ENCODE results near the gene ZNF827.
A peak's percentile ranks its signal among the peaks of the same experiment; 100 is the strongest.

Gene ZNF827

DNA sequence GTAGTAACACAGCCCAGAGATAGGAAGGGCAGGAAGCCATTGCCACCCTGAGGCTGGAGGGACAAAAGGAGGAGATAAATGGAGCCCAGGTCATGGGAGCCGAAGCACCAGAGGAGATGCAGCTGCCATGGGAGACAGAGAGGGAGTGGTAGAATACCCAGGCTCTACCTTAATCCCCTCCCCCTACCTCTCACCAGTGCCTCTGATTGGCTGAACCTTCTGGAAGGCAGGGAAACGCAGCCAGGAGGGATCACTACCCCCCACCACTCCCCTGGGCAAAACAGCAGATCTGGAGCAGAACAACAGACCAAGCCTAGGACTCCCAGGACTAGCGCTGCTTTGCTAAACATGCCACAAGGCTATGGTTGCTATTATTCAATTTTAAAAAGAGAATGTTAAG is 114.2 kb downstream of the ZNF827 start:
- no peak for DNase-seq

DNA sequence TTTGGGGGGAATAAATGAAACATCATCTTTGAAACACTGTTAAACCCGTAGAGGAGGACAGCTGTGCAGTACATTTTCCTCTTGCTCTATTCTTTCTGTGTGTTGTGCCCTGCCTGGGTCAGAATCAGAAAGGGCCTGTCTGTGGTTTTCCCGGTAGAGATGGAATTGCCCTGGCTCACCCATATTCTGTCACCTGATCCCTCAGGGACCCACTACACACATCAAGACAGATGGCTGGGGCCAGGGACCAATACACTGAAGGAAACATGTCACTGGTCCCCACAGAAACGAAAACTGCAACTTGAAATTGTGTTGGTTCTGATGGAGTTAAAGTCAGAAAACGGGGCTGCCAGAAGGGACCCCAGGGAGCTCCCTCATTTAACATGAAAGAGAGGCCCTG is 114.9 kb downstream of the ZNF827 start:
- no peak for DNase-seq

DNA sequence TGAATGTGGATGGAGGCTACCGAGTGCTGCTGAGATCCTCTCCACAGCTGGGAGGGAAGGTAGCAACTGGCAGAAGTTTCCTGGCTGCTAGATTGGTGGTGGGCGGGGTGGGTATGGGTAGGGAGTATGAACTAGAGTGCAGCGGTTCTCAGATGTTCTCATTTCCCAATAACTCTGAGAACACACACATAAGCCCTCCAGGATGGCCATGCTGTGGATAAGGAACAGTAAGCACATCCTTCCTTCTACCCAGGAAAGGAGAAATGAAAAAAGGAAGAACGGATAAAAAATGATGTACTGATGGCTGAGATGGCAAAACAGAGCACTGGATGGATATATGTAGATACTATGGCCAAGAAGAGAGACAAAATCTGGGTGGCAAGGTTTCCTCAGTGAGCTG is 116.0 kb downstream of the ZNF827 start:
- DNase-seq = no peak

DNA sequence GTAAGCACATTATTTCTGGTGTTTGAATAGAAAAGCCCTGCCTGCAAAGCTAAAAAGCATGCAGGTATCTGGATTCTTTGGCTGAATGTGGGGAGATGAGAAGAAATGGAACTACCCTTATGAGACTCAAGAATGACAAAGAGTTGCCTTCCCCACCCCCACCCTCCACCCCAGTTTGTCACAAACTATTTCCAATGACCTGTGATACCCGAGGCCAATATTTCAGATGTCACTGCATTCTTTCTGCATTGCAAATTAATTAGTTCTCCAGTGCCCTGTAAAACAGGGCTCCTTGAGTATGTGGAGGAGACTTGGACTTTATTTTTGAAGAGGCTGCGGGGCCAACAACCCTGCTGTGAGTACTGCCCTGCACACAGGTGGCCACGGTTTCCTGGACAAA is 116.4 kb downstream of the ZNF827 start:
- DNase-seq = no peak

- DNase-seq = no peak
Observed at GRCh38 chr4:145821766-145822165, 116.9 kb downstream of the ZNF827 start.

DNA sequence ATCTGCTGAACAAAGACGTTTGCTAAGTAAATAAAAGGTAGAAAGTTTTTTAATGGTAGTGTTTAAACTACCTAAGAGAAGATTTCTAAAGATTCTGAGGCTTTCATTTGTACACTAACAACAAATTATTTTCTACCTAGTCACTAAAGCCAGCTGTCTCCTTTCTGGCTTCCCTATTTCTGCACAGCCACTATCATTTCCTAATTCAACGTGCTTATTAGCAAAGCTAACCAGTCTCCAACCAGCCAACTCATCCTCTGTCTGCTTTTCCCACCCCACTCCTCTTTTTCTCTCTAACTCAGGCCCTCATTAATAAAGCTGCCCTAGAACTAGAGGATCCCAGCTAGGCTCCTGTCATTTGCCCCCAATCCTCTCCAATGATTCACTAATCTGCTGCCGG is 118.2 kb downstream of the ZNF827 start:
- DNase-seq = no peak

DNA sequence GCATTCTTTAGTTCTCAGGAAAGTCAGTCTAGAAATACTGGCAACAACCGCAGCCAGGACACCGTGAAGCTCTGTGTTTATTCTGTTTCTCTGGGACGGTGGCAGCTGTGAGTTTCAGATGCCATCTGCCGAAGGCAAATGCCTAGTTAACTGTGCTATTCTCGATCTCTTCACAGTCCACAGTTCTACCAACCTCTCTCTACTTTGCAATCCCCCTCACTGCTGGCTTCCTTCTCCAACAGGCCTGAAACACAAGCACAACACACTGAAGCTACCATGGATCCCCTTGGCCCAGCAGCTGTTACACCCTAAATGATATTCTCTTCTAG is 118.8 kb downstream of the ZNF827 start:
- peak; percentile 92 for DNase-seq

- DNase-seq = no peak
Observed at GRCh38 chr4:145819101-145819852, 119.3 kb downstream of the ZNF827 start.

- no peak for DNase-seq
Observed at GRCh38 chr4:145818011-145818410, 120.6 kb downstream of the ZNF827 start.

- DNase-seq = no peak
Observed at GRCh38 chr4:145816091-145816490, 122.5 kb downstream of the ZNF827 start.

DNA sequence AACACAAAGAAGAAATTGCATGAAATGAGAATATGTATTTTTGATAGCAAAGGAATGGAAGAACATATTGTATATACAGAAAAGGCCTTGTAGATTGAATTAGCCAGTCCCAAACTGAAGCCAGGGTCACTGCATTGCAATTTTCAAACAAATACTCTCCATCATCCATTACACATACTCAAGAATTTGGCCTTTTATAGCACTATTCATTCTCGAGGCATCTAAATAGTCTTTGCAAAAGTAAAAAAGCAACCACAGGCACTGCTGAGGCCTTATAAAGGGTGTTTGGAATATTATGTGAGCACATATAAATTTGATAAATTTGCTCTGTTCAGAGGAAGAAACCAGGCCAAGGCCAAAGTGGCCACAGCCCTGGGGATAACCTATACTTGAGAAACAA is 123.0 kb downstream of the ZNF827 start:
- no peak for DNase-seq

DNA sequence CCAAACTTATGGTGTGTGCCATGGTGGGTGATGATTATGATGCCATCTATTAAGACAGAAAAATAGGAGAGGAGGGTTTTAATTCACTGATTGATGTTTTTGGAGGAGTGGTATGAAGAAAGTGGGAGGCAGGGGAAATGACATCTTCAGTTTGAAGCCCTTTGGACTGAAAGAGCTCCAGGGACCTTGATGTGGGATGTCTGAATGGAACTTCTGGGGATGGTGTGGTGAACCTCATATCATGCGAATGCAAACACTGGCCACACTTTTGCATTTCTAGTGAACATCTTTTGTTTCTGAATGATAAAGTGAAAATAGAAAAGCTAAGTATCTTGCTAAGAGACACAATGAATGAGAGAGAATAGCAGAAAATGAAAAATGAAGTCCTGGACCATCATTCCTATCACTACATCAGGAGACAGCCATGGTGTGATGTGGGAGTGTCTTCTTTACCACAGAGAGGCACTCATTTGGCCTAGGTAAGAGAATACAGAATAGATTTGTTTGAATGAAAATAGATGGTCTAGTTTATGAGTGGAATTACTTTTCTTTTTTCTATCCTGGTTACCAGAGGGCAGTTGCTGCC is 123.5 kb downstream of the ZNF827 start:
- DNase-seq = no peak

GRCh38 chr4:145814246-145814645 is 124.4 kb downstream of the ZNF827 start:
- DNase-seq = no peak

DNA sequence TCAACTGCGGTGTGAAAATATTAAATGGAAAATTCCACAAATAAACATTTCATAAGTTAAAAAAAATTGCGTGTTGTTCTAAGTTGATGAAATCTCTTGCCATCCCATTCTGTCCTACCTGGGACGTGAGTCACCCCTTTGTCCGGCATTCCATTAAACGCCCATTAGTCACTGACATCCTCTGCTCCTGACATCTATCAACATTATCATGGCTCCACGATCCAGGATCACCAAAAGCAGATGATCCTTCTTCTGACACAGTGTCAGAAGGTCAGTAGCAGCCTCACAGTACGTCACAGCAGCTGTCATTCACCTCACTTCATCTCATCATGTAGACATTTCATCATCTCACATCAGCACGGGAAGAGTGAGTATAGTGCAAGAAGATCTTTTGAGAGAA is 125.7 kb downstream of the ZNF827 start:
- no peak for DNase-seq

DNA sequence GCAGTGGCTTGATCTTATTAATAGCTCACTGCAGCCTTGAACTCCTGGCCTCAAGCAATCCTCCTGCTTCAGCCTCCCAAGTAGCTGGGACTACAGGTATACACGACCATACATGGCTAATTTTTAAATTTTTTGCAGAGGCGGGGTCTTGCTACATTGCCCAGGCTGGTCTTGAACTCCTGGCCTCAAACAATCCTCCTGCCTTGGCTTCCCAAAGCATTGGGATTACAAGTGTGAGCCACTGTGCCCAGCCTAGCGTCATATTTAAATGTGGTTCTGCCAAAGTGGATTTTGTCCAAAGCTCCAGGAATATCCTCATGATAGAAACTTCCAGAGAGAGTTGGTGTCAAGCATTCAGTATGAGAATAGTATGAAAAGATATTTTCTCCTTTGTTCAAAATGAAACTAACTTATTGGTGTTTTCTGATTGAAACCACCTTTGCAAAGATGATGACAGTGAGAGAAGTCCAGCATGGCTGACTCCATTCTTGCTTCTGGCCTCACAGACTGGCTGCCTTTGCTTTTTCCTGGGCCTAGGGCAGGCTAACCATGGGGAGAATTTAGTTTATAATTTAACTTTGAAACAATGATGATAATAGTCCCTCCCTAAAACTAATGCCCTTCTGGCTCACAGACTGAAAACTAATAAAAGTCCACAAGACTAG is 129.6 kb downstream of the ZNF827 start:
- no peak for DNase-seq

DNA sequence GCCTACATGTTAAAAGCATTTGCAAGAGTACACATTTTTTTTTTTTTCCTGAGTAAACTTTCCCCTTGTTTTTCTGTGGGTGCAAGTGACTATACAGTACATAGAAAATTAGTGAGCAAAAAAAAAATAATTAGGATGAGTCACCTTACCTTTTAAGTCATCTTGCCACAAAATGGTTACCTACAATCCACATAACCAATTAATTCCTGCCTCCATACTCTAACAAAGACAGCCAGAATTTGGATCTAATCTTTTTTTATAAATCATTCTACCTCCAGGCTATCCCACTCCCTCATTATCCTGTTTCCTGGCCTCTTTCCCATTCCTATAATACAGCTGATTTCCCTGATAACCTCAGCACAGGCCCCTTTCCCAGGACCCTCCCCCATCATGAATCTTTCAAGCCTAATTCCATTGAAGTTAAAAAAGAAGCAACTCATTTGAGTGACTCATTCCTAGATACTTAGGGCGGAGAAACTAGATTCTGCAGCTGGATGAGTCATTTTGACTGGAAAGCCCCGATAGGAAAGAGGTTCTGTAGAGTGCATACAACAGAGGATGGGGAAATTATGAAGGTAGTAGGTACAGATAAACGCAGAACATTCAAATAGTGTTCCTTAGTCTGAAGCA is 130.5 kb downstream of the ZNF827 start:
- no peak for DNase-seq

GRCh38 chr4:145805490-145805889 is 133.1 kb downstream of the ZNF827 start:
- DNase-seq = no peak

- no peak for DNase-seq
Observed at GRCh38 chr4:145804116-145804515, 134.5 kb downstream of the ZNF827 start.

- no peak for DNase-seq
Observed at GRCh38 chr4:145799223-145799622, 139.4 kb downstream of the ZNF827 start.

DNA sequence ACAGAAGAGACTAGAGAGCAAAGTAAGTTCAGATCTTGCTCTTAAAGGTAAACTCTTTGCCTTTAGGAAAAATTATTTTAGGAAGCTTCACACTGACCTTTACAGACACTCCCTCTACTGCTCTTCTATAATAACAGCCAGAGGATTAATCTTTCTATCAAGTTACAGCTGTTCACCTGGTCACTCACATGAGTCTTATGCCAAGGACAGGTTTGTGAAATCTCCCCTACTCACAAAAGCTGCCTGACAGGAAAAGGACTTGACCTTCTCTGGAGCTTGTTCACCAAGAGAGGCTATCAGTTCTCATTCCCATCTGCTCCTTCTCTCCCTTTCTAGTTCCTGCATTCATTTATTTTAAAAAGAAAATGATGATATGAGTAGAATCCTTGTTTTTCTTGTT is 141.3 kb downstream of the ZNF827 start:
- DNase-seq = no peak

- DNase-seq = no peak
Observed at GRCh38 chr4:145796346-145796745, 142.3 kb downstream of the ZNF827 start.

DNA sequence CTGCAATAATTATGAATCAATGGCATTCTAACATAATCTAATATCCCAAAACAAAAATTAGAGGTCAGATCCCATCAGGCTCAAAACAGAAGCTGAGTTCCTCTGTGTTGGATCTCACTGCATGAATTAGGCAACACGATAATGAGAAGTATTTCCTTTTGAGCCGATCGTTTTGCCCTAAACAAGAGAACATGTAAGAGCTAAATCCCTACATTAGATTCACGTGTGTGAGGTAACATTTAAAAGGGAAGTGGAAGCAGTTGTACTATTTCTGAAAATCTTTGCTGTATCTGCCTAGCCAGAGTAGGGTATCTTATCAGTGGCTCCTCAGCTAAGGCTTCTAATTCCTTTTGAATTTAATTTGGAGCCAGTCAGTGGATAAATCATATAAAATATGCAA is 143.1 kb downstream of the ZNF827 start:
- no peak for DNase-seq

- no peak for DNase-seq
Observed at GRCh38 chr4:145792429-145792828, 146.2 kb downstream of the ZNF827 start.

DNA sequence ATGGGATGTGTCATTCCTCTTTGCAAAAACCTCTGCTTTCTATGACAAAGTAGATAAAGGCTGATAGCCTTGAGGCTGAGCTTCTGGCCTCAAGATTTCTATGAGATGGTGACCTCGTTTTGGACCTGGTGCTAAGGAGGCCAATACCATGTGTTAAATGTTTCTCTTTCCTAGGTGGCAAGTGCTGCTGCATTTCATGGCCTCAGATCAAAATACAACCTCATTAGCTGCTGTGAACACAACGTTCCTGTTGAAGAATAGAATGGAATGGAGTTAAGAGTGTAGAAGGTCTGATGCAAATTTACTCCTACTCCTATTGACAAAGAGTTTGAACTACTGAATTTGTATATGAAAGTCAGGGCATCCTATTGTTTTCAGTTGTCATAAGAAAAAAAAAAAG is 146.6 kb downstream of the ZNF827 start:
- no peak for DNase-seq

All from NCI-H1092 treated with DMSO at 0.1 percent for 48 hours (cell line).